ENCODE results near the gene GJD3.
"Not testable (repeated sequence)": the region's sequence is repeated elsewhere in the genome, so short reads cannot be mapped to it uniquely, and the experiment has no call there.

GRCh38 chr17:40372644-40373043 lies 8.1 kb upstream of the GJD3 start:
- TF ChIP-seq, protein P1, sequence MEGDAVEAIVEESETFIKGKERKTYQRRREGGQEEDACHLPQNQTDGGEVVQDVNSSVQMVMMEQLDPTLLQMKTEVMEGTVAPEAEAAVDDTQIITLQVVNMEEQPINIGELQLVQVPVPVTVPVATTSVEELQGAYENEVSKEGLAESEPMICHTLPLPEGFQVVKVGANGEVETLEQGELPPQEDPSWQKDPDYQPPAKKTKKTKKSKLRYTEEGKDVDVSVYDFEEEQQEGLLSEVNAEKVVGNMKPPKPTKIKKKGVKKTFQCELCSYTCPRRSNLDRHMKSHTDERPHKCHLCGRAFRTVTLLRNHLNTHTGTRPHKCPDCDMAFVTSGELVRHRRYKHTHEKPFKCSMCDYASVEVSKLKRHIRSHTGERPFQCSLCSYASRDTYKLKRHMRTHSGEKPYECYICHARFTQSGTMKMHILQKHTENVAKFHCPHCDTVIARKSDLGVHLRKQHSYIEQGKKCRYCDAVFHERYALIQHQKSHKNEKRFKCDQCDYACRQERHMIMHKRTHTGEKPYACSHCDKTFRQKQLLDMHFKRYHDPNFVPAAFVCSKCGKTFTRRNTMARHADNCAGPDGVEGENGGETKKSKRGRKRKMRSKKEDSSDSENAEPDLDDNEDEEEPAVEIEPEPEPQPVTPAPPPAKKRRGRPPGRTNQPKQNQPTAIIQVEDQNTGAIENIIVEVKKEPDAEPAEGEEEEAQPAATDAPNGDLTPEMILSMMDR (IDR thresholded peaks at IDR 0.05; ENCODE audit: insufficient read depth, low read length), result not testable (repeated sequence)
- not testable (repeated sequence) for TF ChIP-seq REST (IDR thresholded peaks at IDR 0.05; ENCODE audit: insufficient replicate concordance, low read depth); GABPA (IDR thresholded peaks at IDR 0.05; ENCODE audit: low read depth)
